Brain pericyte (primary cell): ENCODE results near the gene GTF3C1.
"Not testable (repeated sequence)": the region's sequence is repeated elsewhere in the genome, so short reads cannot be mapped to it uniquely, and the experiment has no call there.

Experiments
- DNase-seq: peaks from one replicate; pipeline ENCODE4 v3.0.0-alpha.2; 2012; ENCODE audit warnings: low read depth, low spot score

The GTF3C1 gene

GRCh38 chr16:27464626-27465482, 84.9 kb downstream of the GTF3C1 start:
- no peak for DNase-seq

- DNase-seq: no peak
Observed at GRCh38 chr16:27463741-27464591, 85.7 kb downstream of the GTF3C1 start.

GRCh38 chr16:27462846-27463682, 86.6 kb downstream of the GTF3C1 start:
- DNase-seq: no peak

GRCh38 chr16:27462200-27462845, 87.4 kb downstream of the GTF3C1 start:
- DNase-seq: no peak

GRCh38 chr16:27461483-27462171, 88.1 kb downstream of the GTF3C1 start:
- DNase-seq: no peak

DNA sequence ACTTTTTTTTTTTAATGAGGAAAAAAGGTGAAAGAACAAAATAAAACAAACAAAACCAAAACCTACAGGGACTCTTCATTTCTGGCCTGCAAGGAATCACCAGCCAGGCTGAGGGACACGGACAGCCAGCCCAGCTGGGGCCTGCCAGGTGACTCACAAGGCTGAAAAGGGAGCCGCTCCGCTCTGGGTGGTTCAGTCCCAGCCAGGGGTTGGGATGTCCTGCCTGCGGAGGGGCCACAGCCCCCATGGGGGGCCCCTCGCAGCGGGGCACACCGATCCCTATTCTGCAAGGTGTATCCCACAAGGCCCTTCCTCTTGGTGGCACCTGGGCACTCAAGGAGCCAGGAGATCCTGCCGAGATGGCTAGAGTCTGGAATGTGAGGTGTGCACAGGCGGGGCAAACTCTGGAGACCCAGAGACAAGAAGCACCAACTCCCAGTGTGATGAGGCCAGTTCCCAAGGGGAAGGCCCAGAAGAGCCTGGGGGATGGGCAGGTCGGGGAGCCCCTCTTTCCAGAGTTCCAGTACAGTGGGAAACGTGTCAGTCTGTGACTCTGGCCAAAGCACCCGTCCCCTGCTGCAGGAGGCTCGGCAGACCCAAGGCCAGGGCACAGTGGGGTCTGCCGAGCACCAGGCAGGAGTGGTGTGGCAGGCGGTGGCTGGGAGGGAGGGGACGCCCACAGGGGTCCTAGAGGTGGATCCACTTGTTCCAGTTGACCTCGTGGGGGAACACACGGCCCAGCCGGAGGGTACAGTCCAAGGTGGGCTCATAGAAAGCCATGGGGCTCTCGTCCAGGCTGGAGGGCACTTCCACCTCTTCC, 88.8 kb downstream of the GTF3C1 start:
- no peak for DNase-seq

GRCh38 chr16:27460213-27460612, 89.5 kb downstream of the GTF3C1 start:
- no peak for DNase-seq

GRCh38 chr16:27458987-27459688, 90.6 kb downstream of the GTF3C1 start:
- DNase-seq: no peak

DNA sequence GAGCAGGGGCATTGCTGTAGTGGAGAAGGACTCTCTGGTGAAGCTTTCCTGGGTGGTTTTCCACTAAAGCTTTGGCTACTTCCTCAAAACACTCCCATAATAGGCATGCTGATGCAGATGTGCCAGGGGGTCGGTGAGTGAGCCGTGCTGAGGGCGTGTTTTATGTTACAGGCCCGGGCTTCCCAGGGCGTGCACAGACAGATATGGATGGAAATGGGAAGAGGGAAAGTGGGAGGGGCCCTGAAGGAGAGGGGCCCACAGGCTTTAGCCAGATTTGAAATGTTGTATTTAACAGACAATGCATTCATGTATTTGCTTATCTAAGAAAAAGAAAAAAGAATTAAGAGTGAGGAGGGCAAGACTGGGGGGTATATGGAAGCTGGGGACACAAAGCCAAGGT, 91.5 kb downstream of the GTF3C1 start:
- no peak for DNase-seq

- not testable (repeated sequence) for DNase-seq
Observed at GRCh38 chr16:27457605-27457900, 92.2 kb downstream of the GTF3C1 start.

GRCh38 chr16:27455700-27456099, 94.0 kb downstream of the GTF3C1 start:
- no peak for DNase-seq

- DNase-seq: no peak
Observed at GRCh38 chr16:27453494-27453825, 96.3 kb downstream of the GTF3C1 start.

- no peak for DNase-seq
Observed at GRCh38 chr16:27452569-27453493, 96.9 kb downstream of the GTF3C1 start.

- DNase-seq: no peak
Observed at GRCh38 chr16:27450196-27450549, 99.5 kb downstream of the GTF3C1 start.

GRCh38 chr16:27449434-27450195, 100.1 kb downstream of the GTF3C1 start:
- no peak for DNase-seq

DNA sequence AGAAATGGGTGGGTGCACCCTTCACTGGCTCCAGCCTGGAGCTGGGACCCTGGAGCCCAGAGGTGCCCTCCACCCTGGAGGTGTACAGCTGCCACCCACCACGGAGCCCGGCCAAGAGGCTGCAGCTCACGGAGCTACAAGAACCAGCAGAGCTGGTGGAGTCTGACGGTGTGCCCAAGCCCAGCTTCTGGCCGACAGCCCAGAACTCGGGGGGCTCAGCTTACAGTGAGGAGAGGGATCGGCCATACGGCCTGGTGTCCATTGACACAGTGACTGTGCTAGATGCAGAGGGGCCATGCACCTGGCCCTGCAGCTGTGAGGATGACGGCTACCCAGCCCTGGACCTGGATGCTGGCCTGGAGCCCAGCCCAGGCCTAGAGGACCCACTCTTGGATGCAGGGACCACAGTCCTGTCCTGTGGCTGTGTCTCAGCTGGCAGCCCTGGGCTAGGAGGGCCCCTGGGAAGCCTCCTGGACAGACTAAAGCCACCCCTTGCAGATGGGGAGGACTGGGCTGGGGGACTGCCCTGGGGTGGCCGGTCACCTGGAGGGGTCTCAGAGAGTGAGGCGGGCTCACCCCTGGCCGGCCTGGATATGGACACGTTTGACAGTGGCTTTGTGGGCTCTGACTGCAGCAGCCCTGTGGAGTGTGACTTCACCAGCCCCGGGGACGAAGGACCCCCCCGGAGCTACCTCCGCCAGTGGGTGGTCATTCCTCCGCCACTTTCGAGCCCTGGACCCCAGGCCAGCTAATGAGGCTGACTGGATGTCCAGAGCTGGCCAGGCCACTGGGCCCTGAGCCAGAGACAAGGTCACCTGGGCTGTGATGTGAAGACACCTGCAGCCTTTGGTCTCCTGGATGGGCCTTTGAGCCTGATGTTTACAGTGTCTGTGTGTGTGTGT, 100.9 kb downstream of the GTF3C1 start:
- DNase-seq: no peak

DNA sequence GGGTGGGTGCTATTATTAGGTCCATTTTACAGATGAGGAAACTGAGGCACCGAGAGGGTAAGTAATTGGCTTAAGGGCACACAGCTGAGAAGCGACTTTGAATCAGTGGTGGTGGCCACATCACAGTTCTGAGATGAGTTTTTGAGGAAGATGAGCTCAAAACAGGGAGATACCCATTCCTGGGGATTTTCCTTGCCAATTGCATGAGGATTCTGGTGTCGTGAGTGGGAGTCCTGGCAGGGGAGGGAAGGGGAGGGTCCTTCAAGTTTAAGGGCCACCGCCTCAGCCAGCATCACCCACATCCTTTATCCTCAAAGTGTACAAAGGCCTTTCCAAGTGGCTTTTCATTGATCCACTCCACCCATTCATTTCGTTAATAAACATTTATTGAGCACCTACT, 102.4 kb downstream of the GTF3C1 start:
- no peak for DNase-seq
